HFFc6 (cell line): ENCODE results near the gene CADM2. TPM values are rescaled to one million over a fixed set of nuclear protein-coding genes. Genes with fewer than 3 reads are reported as not detected.
"Not testable (repeated sequence)": the region's sequence is repeated elsewhere in the genome, so short reads cannot be mapped to it uniquely, and the experiment has no call there.

ENCODE experiments used
- DNase-seq: peaks from one replicate; pipeline ENCODE4 v3.0.0-alpha.2; 2018
- H3K27ac Mint-ChIP-seq: 2 replicates; pipeline ENCODE4 v1.8.0; 2020; ENCODE audit warnings: mild to moderate bottlenecking, mixed read lengths
- H3K27me3 Mint-ChIP-seq: 2 replicates; pipeline ENCODE4 v1.8.0; 2021; ENCODE audit warnings: mild to moderate bottlenecking, moderate library complexity, mixed read lengths; ENCODE audit not compliant: insufficient read depth
- H3K36me3 Mint-ChIP-seq: 2 replicates; pipeline ENCODE4 v1.8.0; 2021; ENCODE audit warnings: low read depth, mixed read lengths
- H3K4me1 Mint-ChIP-seq: 2 replicates; pipeline ENCODE4 v1.8.0; 2020; ENCODE audit warnings: low read depth, mixed read lengths
- H3K4me3 Mint-ChIP-seq: 2 replicates; pipeline ENCODE4 v1.8.0; 2020; ENCODE audit warnings: mild to moderate bottlenecking, moderate library complexity, mixed read lengths
- H3K9me3 Mint-ChIP-seq: 2 replicates; pipeline ENCODE4 v1.8.0; 2020; ENCODE audit warnings: mild to moderate bottlenecking, mixed read lengths
- CTCF ChIP-seq: fragments of 200-600 bp; sonication (generic); IDR thresholded peaks from 2 replicates; pipeline ENCODE4 v1.5.0; 2021; ENCODE audit warnings: antibody characterized with exemption, mild to moderate bottlenecking
- total RNA-seq, 6 experiments: library from RNA; stranded (reverse); fragmentation: NEBNext Ultra II Directional; extraction: Animal tissue kit (Norgen Biotek cat#: 25700); gene quantifications; 2 replicates in 1 of 6; 3 replicates in 5 of 6; pipeline ENCODE4 v1.2.3, GENCODE V29; 2021

The CADM2 gene
- total RNA-seq, 6 experiments from 2014 or later = not detected

- H3K27me3 Mint-ChIP-seq = no peaks in the 10 kb centered on the region
- no peak overlapping the region for H3K27ac Mint-ChIP-seq
- no peak for DNase-seq
- H3K36me3 Mint-ChIP-seq = no peaks in the 10 kb centered on the region
- no peak for TF ChIP-seq CTCF
- no peak overlapping the region for H3K4me3 Mint-ChIP-seq
- no peaks in the 10 kb centered on the region for H3K9me3 Mint-ChIP-seq
- H3K4me1 Mint-ChIP-seq = no peaks in the 10 kb centered on the region
These were observed 528.6 kb downstream of the CADM2 start for GRCh38 chr3:85487375-85487774.

GRCh38 chr3:85495602-85496001 lies 536.8 kb downstream of the CADM2 start:
- no peak for TF ChIP-seq CTCF
- H3K4me1 Mint-ChIP-seq = no peaks in the 10 kb centered on the region
- H3K27me3 Mint-ChIP-seq = no peaks in the 10 kb centered on the region
- no peak for DNase-seq
- no peak overlapping the region for H3K4me3 Mint-ChIP-seq
- peaks cover 10% of the 10 kb centered on the region for H3K9me3 Mint-ChIP-seq
- H3K36me3 Mint-ChIP-seq = no peaks in the 10 kb centered on the region
- H3K27ac Mint-ChIP-seq = no peak overlapping the region

- Mint-ChIP-seq H3K4me3 (no peak overlapping the region), H3K27ac (no peak overlapping the region), H3K27me3 (no peaks in the 10 kb centered on the region), H3K4me1 (no peaks in the 10 kb centered on the region), H3K9me3 (peaks cover 12% of the 10 kb centered on the region), H3K36me3 (no peaks in the 10 kb centered on the region)
- no peak for TF ChIP-seq CTCF
- no peak for DNase-seq
These were observed 539.4 kb downstream of the CADM2 start for GRCh38 chr3:85498177-85498576.

GRCh38 chr3:85502148-85502875 lies 543.5 kb downstream of the CADM2 start:
- Mint-ChIP-seq H3K9me3 (peaks cover 25% of the 10 kb centered on the region), H3K27me3 (no peaks in the 10 kb centered on the region), H3K4me1 (no peaks in the 10 kb centered on the region), H3K36me3 (no peaks in the 10 kb centered on the region), H3K27ac (no peak overlapping the region), H3K4me3 (no peak overlapping the region)
- no peak for TF ChIP-seq CTCF
- DNase-seq = no peak

- H3K27ac Mint-ChIP-seq, H3K4me3 Mint-ChIP-seq, H3K4me1 Mint-ChIP-seq, H3K27me3 Mint-ChIP-seq, H3K36me3 Mint-ChIP-seq, DNase-seq: not testable (repeated sequence)
- H3K9me3 Mint-ChIP-seq = peaks cover 35% of the 10 kb centered on the region
These were observed 545.5 kb downstream of the CADM2 start for GRCh38 chr3:85504129-85504784.

- H3K9me3 Mint-ChIP-seq = peaks cover 35% of the 10 kb centered on the region
- H3K4me1 Mint-ChIP-seq, DNase-seq, H3K27me3 Mint-ChIP-seq, H3K4me3 Mint-ChIP-seq, H3K36me3 Mint-ChIP-seq, H3K27ac Mint-ChIP-seq: not testable (repeated sequence)
These were observed 546.2 kb downstream of the CADM2 start for GRCh38 chr3:85504785-85505511.

- H3K9me3 Mint-ChIP-seq = peaks cover 32% of the 10 kb centered on the region
- H3K4me1 Mint-ChIP-seq, H3K27ac Mint-ChIP-seq, DNase-seq, H3K36me3 Mint-ChIP-seq, H3K27me3 Mint-ChIP-seq, H3K4me3 Mint-ChIP-seq: not testable (repeated sequence)
These were observed 548.3 kb downstream of the CADM2 start for GRCh38 chr3:85507052-85507451.
